GM19468 (cell line): ENCODE measurements around the gene FNBP1L.
"Not testable (repeated sequence)": the region's sequence is repeated elsewhere in the genome, so short reads cannot be mapped to it uniquely, and the experiment has no call there.

Experiments used
- ATAC-seq: cut with Tn5 transposase; IDR thresholded peaks from one replicate; pipeline ENCODE4 v1.9.1; 2021; ENCODE audit warnings: mild to moderate bottlenecking, moderate library complexity, moderate number of reproducible peaks; ENCODE audit not compliant: unreplicated experiment; ENCODE audit errors: extremely low read depth

FNBP1L gene

DNA sequence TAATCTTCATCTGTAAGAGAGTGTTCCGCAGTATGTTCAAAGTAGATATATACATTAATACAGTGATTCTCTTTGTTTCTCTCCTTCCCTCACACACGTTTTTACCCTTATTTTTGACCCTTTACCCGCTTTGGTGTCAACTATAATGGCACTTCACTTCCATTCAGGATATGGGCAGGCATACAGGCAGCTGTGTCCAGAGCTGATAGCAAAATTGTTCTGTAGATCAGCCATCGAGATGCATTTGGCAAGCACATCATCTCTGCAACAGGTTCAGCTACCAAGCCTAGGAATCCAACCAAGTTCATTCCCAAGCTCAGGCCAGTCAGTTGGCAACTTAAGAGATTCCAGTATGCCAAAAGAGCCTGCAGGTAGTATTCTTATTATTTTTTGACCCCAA lies 74.8 kb downstream of the FNBP1L start:
- no peak for ATAC-seq

DNA sequence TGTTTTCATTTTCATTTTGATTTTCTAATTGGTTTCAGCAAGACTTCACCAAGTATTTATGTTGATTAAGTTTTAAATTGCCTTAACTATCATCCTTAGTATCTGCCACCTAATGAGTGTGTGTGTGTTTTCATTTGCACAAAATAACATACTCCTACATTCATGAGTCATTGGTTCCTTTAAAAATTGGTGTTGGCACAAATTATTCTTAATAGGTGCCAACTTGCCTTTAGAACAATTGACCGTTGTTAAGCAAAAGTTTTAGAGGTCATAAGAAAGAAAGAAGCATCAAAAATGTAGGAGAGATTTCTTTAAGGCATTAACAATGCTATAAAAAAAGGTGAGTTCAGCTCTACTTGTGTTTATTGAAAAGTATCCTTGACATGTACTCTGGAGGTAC lies 77.5 kb downstream of the FNBP1L start:
- ATAC-seq: no peak

DNA sequence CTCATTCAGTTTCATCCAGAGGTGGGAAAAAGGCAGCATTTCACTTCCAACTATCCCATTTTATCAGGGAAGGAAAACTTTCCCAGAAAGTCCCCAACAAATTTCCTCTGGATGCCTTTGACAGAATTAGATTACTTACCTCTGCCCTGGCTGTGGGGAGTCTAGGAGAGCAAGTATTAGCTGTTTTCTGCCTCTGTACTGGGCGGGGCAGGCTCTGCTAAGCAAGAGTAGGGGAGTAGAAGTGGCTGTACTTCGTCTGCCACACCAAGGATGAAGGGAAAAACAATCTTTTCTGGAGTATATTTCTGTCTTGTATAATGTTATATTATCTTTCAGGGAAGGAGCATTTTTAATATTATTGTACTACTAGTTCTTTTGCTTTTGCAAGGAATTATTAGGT lies 78.5 kb downstream of the FNBP1L start:
- ATAC-seq: no peak

DNA sequence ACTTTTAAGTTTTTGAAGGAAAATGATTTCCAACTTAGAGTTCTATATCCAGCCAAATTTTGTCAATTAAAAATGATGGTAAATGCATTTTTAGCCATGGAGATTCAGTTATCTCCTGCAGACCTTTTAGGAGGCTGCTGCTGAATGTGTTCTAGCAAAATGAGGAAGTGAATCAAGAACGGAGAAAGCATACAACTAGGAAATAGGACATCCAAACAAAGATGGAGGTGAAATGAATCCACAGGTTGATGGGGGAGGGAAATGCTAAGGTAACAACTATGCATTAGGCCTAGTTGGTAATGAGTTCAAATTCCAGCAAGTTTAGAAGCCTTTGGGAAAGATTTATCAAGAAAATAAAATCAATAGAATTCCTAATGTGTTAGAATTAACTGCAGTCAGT lies 80.5 kb downstream of the FNBP1L start:
- ATAC-seq: no peak

DNA sequence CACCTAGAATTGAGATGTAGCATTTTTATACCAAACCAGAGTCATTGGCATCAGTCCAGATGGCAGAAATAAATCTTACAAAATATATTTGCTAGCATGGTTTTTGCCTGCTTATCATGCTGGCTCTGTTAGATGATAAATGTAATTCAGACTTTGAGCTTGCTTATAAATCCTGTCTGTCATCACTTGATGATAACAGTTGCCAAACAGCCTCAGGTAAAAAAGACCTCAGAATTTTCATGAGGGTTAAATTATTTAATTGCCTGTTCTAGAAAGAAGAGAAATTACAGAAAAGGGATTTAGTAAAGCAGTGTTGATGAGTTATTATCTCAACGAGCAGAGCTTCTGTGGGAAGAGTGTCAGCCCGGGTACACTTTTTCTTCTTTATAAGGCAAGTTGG lies 83.3 kb downstream of the FNBP1L start:
- no peak for ATAC-seq

DNA sequence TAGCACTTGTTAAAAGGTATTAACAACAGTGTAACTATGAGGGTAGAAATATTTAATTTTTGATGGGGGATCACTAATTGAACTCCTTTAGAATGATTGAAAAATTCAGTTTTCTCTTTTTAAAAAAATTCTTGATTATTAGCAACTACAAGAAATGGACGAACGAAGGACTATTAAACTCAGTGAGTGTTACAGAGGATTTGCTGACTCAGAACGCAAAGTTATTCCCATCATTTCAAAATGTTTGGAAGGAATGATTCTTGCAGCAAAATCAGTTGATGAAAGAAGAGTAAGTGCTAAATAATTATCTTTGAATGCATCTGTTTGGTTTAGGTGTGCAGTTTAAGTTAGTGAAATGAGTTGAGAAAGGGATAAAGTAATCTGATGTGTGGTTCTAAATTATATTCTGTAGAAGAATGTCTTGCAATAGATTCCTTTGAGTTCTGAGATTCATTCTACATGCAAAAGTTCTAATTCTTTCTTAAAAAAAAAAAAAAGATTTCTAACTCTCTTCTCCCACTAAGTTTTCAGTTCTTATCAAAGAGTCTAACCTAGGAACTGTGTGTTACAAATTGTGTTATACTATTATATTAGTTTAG lies 85.0 kb downstream of the FNBP1L start:
- ATAC-seq: no peak

DNA sequence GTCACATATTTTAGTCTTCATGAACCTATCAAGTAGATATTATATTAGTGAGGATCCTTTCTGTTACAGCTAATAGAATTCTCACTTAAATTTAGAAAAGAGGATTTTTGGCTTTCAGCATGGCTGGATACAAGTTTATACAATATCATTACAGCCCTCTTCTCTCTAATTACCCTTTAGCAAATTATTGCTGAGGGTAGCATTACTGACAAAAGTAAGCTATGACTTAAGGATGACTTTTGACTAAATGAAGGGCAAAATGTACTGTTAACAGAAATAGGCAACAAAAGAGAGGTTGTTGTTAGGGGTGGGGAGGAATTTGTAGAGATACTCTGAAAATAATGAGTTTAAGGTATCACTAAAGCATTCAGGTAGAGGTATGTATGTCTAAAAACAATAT lies 85.8 kb downstream of the FNBP1L start:
- no peak for ATAC-seq

DNA sequence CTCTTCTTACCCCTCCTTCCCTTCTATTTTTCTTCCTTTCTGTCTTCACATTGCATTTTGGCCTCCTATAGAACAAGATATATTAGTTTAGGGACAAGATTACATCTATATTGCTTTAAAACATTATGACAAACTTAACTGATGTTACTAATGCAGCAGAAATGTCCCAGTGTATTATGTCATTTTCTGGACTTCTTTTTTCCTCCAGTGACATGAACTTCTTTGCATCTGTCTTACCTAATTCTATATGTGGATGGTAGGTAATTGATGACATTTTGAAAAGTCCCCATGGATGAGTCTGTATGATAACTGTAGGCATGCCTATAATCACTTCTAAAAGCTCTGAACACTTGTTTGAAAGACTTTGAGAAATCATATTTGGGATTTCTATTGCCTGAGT lies 89.5 kb downstream of the FNBP1L start:
- ATAC-seq: no peak

DNA sequence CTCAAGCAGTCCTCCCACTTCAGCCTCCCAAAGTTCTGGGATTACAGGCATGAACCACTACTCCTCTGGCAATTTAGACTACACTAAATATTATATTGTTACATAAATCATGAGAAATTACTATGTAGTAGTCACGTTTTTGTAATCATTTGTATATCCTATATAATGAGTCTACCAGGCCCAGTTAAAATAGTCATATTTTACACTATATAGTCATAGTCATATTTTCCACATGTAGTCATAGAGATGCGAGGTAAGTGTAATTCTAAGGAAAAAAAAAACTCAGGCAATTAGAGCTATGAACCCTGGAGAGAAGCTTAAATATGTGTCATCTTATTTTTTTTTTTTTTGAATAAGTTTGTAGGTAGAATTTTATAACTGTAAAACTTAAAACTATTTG lies 90.0 kb downstream of the FNBP1L start:
- ATAC-seq: no peak

DNA sequence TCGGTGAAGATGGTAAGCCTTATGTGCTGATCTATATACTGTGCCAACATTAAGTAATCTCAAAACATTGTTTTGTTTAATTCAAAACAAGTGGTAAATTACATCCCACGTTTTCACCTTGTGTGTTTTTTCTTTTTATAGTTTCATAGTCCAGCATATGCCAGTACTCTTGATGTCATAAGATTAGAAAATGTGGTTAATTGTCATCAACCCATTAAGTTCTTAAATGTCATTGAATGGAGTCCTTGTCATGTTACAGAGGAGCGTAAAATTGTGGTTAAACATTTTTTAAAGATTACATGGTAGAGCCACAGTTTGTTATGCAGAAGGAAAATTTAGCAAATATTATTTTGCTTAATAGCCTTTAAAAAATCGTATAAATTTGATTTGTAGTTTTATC lies 93.1 kb downstream of the FNBP1L start:
- ATAC-seq: no peak

DNA sequence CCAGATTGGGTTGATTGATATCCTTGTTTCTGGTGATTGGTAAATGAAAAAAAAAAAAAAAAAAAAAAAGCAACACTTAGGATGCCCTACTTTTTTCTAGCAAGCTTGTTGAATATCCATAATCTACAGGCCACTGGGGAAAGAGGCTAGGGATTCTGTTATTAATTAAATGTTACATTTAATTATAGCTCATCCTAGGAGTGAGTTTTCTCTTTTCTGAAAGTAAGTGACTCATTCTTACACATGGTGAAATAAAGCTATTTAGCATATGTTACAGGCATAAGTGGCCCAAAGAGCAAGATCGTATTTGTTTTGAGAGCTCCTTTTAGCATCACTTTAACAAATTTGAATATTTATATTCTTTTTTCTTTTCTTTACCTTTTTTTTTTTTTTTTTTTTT lies 94.5 kb downstream of the FNBP1L start:
- ATAC-seq: no peak

DNA sequence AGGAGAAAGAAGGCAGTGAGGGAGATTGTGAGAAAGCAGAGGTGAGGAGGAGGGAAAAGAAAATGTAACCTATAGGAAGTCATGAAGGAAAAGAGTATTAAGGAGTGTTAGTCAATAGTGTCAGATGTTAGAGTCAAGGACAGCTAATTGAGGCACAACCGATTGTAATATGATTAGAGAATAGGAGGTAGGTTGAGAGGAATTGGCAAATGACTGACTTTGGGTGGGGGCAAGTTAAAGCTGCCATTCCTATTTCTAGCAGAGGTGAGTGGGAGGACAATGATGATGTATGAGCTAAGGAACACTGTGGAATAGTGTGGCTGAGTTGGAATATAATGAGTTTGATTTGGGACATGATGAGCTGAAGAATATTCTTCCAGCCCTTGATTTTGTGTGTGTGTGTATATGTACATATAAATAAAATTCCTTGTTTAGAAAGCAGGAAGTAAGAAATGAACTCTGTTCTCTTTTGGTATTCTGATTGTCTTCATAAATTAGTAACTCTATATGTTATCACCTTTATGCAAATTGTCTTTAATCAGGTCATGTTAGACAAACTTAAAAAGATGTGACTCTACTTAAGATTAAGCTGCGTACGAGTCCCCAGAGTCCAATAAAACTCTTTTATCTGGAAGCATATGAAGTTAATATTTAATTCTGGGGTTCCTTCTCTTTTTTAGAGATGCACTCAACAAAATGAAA lies 98.4 kb downstream of the FNBP1L start:
- ATAC-seq: no peak

DNA sequence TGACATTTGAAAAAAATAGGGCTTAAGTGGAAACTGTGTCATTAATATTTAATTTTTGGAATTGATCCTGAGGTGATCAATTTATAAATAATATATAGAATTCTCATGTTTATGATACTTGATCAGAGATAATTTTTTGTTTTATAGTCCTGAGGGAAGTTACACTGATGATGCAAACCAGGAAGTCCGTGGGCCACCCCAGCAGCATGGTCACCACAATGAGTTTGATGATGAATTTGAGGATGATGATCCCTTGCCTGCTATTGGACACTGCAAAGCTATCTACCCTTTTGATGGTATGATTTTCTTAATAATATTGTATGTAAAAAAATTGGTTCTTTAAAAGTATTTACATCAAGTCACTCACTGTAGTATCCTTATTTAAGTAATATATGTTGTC lies 101.2 kb downstream of the FNBP1L start:
- ATAC-seq: no peak

DNA sequence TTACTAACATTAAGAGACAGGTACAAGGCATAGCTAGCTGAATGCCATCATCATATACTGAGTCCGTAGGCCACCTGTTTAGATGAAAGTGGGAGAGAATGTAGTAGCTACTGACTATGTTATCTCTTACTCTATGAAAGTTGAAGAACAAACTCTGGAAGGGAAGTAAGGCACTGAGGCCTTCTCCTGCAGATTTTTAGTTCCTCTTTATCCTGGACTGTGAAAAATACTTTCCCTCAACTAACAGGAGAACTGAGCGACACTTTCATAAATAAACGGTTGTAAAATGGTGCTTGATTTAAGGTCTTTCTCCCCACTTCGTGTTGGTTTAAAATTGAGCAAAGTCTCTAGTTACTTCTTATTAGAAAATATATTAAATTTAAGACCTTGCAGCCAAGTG lies 101.9 kb downstream of the FNBP1L start:
- ATAC-seq: no peak

DNA sequence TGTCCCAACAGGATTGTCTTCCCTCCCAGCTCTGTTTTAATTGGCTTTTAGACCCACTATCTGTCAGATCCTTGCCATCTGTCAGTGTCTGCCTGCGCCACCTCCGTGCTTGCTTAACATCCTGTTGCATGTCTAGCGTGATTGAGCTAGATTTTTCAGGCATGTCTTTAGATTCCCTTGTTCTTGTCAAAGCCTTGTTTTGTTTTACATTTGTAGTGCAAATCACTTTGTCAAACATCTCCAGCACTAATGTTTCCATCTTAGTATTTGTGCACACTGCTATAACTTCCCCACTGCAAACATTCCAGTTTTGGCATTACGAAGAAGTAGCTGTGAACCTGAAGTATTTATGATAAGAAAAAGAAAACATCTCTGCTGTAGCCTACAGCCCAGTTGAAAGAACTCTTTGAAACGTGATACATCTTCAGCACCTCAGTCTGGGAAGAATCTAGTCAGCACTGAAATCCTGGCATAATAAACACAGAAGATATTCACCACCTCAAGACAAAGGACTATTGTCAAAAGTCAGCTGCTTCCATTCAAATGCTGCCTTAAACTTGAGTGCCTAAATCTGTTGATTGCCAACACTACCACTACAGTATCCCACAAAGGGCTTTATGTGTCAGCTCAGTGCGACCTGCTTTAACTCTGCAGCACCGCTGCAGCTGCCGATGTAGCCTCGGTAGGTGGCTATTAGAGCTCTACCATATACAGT lies 105.0 kb downstream of the FNBP1L start:
- ATAC-seq: no peak

DNA sequence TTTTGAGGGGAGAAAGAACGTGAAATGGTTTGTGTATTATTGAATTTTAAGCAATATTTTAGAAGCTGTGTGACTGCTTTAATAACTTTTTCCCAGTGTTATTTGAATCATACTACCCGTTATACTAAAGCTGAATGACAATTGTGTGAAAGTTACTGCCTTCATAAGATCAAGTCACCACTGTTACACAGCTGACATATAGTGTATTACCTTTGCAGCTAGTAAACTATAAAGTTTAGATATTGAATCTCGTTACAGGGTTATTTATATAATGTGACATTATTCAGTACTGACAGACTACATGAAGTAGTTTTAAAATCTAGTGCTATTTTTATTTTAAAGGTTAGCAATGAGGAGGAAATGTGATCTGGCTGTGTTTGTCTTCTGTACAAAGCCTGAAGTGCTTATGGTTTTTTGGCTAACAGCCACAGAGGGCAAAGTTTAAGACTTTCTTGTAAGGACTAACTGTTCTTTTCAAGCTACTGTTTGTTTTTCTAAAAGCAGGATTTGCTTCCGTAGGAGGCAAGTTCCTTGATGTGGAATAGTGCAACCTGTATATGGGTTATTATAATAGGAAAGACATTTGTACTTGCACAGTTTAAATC lies 106.1 kb downstream of the FNBP1L start:
- ATAC-seq: not testable (repeated sequence)

DNA sequence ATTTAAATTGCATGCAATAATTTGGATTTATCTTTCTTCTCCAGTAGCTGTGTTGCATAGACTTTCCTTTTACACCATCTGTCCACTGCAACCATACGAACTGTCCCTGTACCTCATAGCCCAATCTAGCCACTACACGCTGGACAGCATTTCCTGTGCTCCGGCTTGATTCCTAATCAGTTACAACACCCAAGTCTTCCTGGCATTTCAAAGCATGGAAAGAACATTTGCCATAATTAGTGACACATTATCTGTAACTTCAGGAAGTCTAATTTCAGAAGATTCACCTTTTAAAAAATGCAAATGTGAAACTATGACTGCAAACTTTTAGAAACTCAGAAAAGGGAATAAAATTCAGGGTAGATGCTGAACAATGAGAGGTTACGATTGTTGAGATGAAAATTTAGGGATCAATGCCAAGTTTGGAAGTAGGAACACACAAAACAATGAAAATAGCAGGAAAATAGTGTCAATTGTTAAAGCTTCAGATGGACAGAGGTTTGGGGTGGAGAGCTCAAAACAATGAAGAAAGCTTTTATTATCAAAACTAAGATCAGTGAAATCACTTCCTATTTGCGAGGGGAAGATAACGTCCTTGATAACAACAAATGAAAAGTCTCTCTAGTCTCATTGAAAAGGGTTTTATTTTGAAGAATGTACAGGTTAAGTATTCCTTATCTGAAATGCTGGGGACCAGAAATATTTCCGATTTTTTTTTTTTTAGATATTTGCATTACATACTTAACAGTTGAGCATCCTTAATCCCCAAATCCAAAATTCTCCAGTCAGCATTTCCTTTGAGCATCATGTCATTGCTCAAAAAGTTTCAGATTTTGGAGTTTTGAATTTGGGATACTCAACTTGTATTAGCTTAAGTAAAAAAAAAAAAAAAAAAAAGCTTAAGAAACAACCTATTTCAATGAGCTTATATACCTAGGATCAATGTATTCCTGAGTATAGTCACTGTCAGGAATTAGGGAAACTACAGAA lies 107.3 kb downstream of the FNBP1L start:
- ATAC-seq: no peak

DNA sequence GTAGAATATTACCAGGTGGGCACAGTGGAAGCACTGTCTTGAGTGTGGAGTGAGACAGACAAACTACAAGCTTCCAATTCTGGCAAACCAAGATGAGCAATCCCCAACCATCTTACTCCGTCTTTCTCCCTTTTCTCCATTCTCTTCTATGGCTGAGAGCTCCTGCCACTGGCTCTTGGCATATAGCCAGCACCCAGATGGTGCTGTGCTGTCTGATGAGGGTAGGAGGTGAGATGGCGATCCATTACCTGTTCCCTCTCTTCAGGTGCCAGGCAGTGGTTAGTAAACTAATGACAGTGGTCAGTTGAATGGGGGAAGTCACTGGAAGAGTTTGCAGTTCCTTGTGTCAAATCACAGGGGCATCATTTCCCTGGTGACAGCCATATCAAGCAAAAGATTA lies 108.4 kb downstream of the FNBP1L start:
- ATAC-seq: no peak

DNA sequence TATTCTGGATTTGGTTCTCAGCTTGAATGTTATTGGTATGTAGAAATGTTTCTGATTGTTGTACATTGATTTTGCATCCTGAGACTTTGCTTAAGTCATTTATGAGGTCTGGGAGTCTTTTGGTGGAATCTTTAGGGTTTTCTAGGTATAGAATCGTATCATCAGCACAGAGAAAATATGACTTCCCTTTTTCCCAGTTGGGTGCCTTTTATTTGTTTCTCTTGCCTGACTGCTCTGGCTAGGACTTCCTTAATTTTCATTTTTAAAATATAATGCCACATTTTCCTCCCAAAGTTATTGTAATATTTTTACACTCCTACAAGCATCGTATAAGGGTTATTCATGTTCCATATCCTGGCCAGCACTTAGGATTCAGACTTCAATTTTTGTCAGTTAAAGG lies 111.1 kb downstream of the FNBP1L start:
- ATAC-seq: no peak

DNA sequence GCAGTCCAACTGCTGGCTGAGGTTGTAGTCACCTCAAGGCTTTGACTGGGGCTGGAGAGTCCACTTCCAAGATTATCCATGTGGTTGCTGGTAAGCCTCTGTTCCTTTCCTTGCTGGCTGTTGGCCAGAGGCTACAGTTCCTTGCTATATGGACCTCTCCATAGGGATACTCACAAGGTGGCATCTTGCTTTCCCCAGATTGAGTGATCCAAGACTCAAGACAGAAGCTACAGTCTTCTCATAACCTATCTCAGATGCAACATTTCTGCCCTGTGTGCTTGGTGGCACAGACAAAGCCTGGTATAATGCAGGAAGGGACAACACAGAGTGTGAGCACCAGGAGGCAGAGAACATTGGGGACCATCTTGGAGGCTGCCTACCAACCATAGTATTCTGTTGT lies 111.8 kb downstream of the FNBP1L start:
- ATAC-seq: no peak
